K562 (cell line): ENCODE measurements around the gene PLEKHS1. TPM values are rescaled to one million over a fixed set of nuclear protein-coding genes. Genes with fewer than 3 reads are reported as not detected.

Source experiments
- ATAC-seq: fragments of 200-7000 bp; cut with Tn5 transposase; 3 replicates; pipeline ENCODE4 v1.9.1; 2020; ENCODE audit warnings: moderate library complexity
- BruUV-seq: library from RNA; stranded (reverse); fragments of 400-500 nt; replicated peaks from 2 replicates; lab custom pipeline; 2021; lab: Mats Ljungman, UMichigan
- CTCF ChIA-PET: fragments of 300-600 bp; formaldehyde crosslinking; extraction: SDS; loops from one replicate; lab custom pipeline; 2021; ENCODE audit warnings: low intra/inter-chr PET ratio; lab: Yijun Ruan, JAX
- POLR2A ChIA-PET: fragments of 300-600, 350-650 bp; sonication (Branson Sonifier 250); formaldehyde crosslinking; extraction: SDS; loops from one replicate; lab custom pipeline; 2021; ENCODE audit warnings: antibody characterized with exemption, inconsistent platforms; lab: Yijun Ruan, JAX
- DNase-seq, 4 experiments: peaks; one replicate each; pipeline versions ENCODE4 v3.0.0 to v3.0.0-alpha.2; 2011 to 2018; ENCODE audit warnings: low spot score in 3 of 4, mixed read lengths in 3 of 4; ENCODE audit errors: extremely low read depth in 1 of 4
- FAIRE-seq: peaks from 2 replicates; lab custom pipeline; 2011; peaks lifted over from hg19 to GRCh38; lab: Jason Lieb, UNC
- H2AFZ ChIP-seq: 2 replicates; pipeline ENCODE4 v1.6.0; 2011; ENCODE audit warnings: low read depth, low read length, control low read depth, inconsistent platforms
- H3K27ac ChIP-seq: fragments of 200-600 bp; 3 replicates; pipeline ENCODE4 v1.8.0; 2011; ENCODE audit warnings: low read depth, mild to moderate bottlenecking, control low read depth, inconsistent platforms, low read length, moderate library complexity, mixed read lengths; ENCODE audit errors: extremely low read depth
- H3K27me3 ChIP-seq, 2 experiments: fragments of 300-600 bp in 1 of 2; 2 replicates in 1 of 2; 3 replicates in 1 of 2; pipeline versions ENCODE4 v1.6.0 to v1.8.0; 2011; ENCODE audit warnings: inconsistent platforms in 2 of 2, low read length in 2 of 2, mild to moderate bottlenecking in 1 of 2, mixed read lengths in 1 of 2, moderate library complexity in 1 of 2; ENCODE audit not compliant: control insufficient read depth in 2 of 2, insufficient read depth in 2 of 2
- H3K36me3 ChIP-seq: fragments of 300-600 bp; 3 replicates; pipeline ENCODE4 v1.8.0; 2011; ENCODE audit warnings: mild to moderate bottlenecking, low read length, inconsistent platforms; ENCODE audit not compliant: control insufficient read depth, insufficient read depth
- H3K4me1 ChIP-seq, 2 experiments: fragments of 200-600 bp in 1 of 2; replicated peaks in 1 of 2; 2 replicates in 1 of 2; 3 replicates in 1 of 2; pipeline versions ENCODE4 v1.5.1 to v1.8.0; 2011; ENCODE audit warnings: inconsistent platforms in 2 of 2, low read length in 2 of 2, mild to moderate bottlenecking in 1 of 2, mixed read lengths in 1 of 2, moderate library complexity in 1 of 2; ENCODE audit not compliant: control insufficient read depth in 2 of 2, insufficient read depth in 2 of 2
- H3K4me2 ChIP-seq: 2 replicates; pipeline ENCODE4 v1.6.1; 2011; ENCODE audit warnings: low read length, control low read depth, inconsistent platforms, mixed read lengths; ENCODE audit not compliant: insufficient read depth
- H3K4me3 ChIP-seq: fragments of 200-600 bp; sonication (generic), shearing (Covaris generic); 2 replicates; pipeline ENCODE4 v1.5.1; 2016; ENCODE audit warnings: control low read depth, inconsistent platforms
- H3K79me2 ChIP-seq: fragments of 200-600 bp; 3 replicates; pipeline ENCODE4 v1.8.0; 2011; ENCODE audit warnings: low read length, inconsistent platforms; ENCODE audit not compliant: control insufficient read depth, insufficient read depth
- H3K9ac ChIP-seq, 2 experiments: 2 replicates each; pipeline versions ENCODE4 v1.6.0 to v1.6.1; 2011; ENCODE audit warnings: low read depth in 2 of 2, low read length in 2 of 2, control low read depth in 1 of 2, inconsistent platforms in 1 of 2, mild to moderate bottlenecking in 1 of 2, mixed read lengths in 1 of 2; ENCODE audit not compliant: insufficient read depth in 1 of 2
- H3K9me1 ChIP-seq: one replicate; pipeline ENCODE4 v1.6.0; 2011; ENCODE audit warnings: inconsistent platforms, mild to moderate bottlenecking, low read length, moderate library complexity; ENCODE audit not compliant: control insufficient read depth, insufficient read depth
- H3K9me3 ChIP-seq: replicated peaks from 2 replicates; pipeline ENCODE4 v1.5.1; 2011; ENCODE audit warnings: low read depth, low read length, inconsistent platforms; ENCODE audit not compliant: control insufficient read depth, insufficient read depth
- H4K20me1 ChIP-seq: replicated peaks from 2 replicates; pipeline ENCODE4 v1.6.1; 2011; ENCODE audit warnings: low read length, inconsistent platforms, mixed read lengths; ENCODE audit not compliant: control insufficient read depth, insufficient read depth
- CBFA2T3 ChIP-seq: fragments of 450-650 bp; IDR thresholded peaks from 2 replicates; pipeline ENCODE4 v1.6.1; 2017
- DDX20 ChIP-seq: fragments of 450-650 bp; IDR thresholded peaks from 2 replicates; pipeline ENCODE4 v1.6.1; 2016; ENCODE audit warnings: missing genetic modification characterization, low read depth, mild to moderate bottlenecking, missing compliant biosample characterization, moderate library complexity
- DIDO1 ChIP-seq: fragments of 450-650 bp; IDR thresholded peaks from 2 replicates; pipeline ENCODE4 v1.6.1; 2016; ENCODE audit warnings: low read depth, missing biosample characterization, missing genetic modification characterization
- DPF2 ChIP-seq: fragments of 450-650 bp; IDR thresholded peaks from 2 replicates; pipeline ENCODE4 v1.6.1; 2016
- FOXA3 ChIP-seq, 2 experiments: fragments of 450-650 bp in 1 of 2; sonication (generic) in 1 of 2; formaldehyde crosslinking; IDR thresholded peaks in 1 of 2; conservative IDR thresholded peaks in 1 of 2; 2 replicates each; pipeline versions ENCODE4 v1.4.0 to v1.8.0; 2020 to 2022; ENCODE audit warnings: mild to moderate bottlenecking in 2 of 2, missing genetic modification reagents in 1 of 2
- LEF1 ChIP-seq: fragments of 450-650 bp; IDR thresholded peaks from 2 replicates; pipeline ENCODE4 v1.6.1; 2016; ENCODE audit warnings: mild to moderate bottlenecking
- NR2C1 ChIP-seq, 2 experiments: fragments of 450-650 bp; IDR thresholded peaks; 2 replicates each; pipeline ENCODE4 v1.6.1; 2017; ENCODE audit warnings: mild to moderate bottlenecking in 2 of 2, antibody characterized with exemption in 1 of 2, inconsistent platforms in 1 of 2, missing compliant biosample characterization in 1 of 2, missing genetic modification characterization in 1 of 2
- PML ChIP-seq: IDR thresholded peaks from 2 replicates; pipeline ENCODE4 v1.6.1; 2012; ENCODE audit warnings: low read length, inconsistent platforms
- PPARD ChIP-seq: fragments of 250-450 bp; sonication (Bioruptor Pico); IDR thresholded peaks from 2 replicates; pipeline ENCODE4 v1.8.0; 2022; ENCODE audit warnings: inconsistent platforms, mild to moderate bottlenecking, moderate library complexity
- RBM17 ChIP-seq: fragments of 200-400 bp; formaldehyde crosslinking; IDR thresholded peaks from 2 replicates; pipeline ENCODE4 v1.6.1; 2017; ENCODE audit warnings: low read depth, mild to moderate bottlenecking, low read length, borderline replicate concordance
- TFE3 ChIP-seq: fragments of 450-650 bp; formaldehyde crosslinking; IDR thresholded peaks from 2 replicates; pipeline ENCODE4 v1.4.0; 2020; ENCODE audit warnings: mild to moderate bottlenecking, mixed read lengths
- ZBTB9 ChIP-seq: fragments of 450-650 bp; formaldehyde crosslinking; IDR thresholded peaks from 2 replicates; pipeline ENCODE4 v1.4.0; 2020; ENCODE audit warnings: mild to moderate bottlenecking, moderate library complexity
- ZC3H4 ChIP-seq: sonication (generic); formaldehyde crosslinking; IDR thresholded peaks from 2 replicates; pipeline ENCODE4 v1.9.0; 2021; ENCODE audit warnings: missing genetic modification reagents, borderline replicate concordance
- ZNF436 ChIP-seq: fragments of 250-450, 450-650 bp; sonication (Bioruptor Pico); formaldehyde crosslinking; IDR thresholded peaks from 2 replicates; pipeline ENCODE4 v1.7.0; 2020; ENCODE audit warnings: mild to moderate bottlenecking
- ZNF668 ChIP-seq: fragments of 250-450 bp; sonication (Bioruptor Pico); IDR thresholded peaks from 2 replicates; pipeline ENCODE4 v1.8.0; 2022; ENCODE audit warnings: mild to moderate bottlenecking, inconsistent platforms
- WGBS: fragments of 100-300 bp; shearing (Covaris generic); methylation state at CpG from one replicate; pipeline ENCODE4 v1.1.6; 2016; ENCODE audit warnings: low coverage, mixed read lengths; ENCODE audit not compliant: insufficient coverage; ENCODE audit errors: missing lambda C conversion rate; 5-methylcytosine and 5-hydroxymethylcytosine counted together
- in situ Hi-C: fragments of 300-500 bp; cut with MboI; formaldehyde crosslinking; loops from 4 replicates; pipeline ENCODE4 v1.15.0; 2018; ENCODE audit warnings: inconsistent platforms, mixed read lengths
- intact Hi-C: fragments of 100-400 bp; cut with micrococcal nuclease; formaldehyde crosslinking; loops from 2 replicates; pipeline ENCODE4 v1.14.2; 2022
- polyA plus RNA-seq, 8 experiments: library from polyadenylated mRNA; depleted of rRNA in 4 of 8; stranded (reverse) in 5 of 8; unstranded in 3 of 8; fragments of >200 nt; fragmentation: Nextera tagmentation in 2 of 8; fragmentation: Illumina TruSeq in 1 of 8; extraction: Ambion mirVana in 2 of 8; extraction: Trizol in 1 of 8; gene quantifications; 2 replicates each; pipeline versions ENCODE4 v1.2.1 to v1.2.3, GENCODE V29; 2011 to 2014; ENCODE audit warnings: inconsistent platforms in 1 of 8, missing spikeins in 1 of 8
- total RNA-seq, 7 experiments: library from RNA; depleted of rRNA in 6 of 7; stranded (reverse); fragments of >200 nt in 6 of 7; fragmentation: Illumina TruSeq in 2 of 7; extraction: Trizol in 2 of 7; gene quantifications; 2 replicates each; pipeline versions ENCODE4 v1.2.1 to v1.2.3, GENCODE V29; 2011 to 2021; ENCODE audit warnings: low replicate concordance in 1 of 7

Gene PLEKHS1
- total and polyA plus RNA-seq, 9 of the 15 experiments (the other 6 are each of a cell fraction or from before 2014, with no cell fraction given) = not detected

GRCh38 chr10:113736576-113736975, 14.9 kb upstream of the PLEKHS1 start:
- intact Hi-C loops = no loop called here
- FAIRE-seq = no peak
- no peak overlapping the region for H3K4me2 ChIP-seq
- no peak overlapping the region for H3K9ac ChIP-seq
- no TSS peak for BruUV-seq
- no peak for DNase-seq
- H3K4me3 ChIP-seq = no peak overlapping the region
- no peaks in the 10 kb centered on the region for H3K9me1 ChIP-seq
- no peaks in the 10 kb centered on the region for H3K36me3 ChIP-seq
- TF ChIP-seq DPF2 (no peak), CBFA2T3 (no peak), FOXA3 (CRISPR knock-in tag; conservative IDR thresholded peaks at IDR 0.05 in 1 of 2, IDR thresholded peaks at IDR 0.05 in 1 of 2) (no peak), LEF1 (no peak), ZNF668 (CRISPR knock-in tag) (no peak), ZNF436 (CRISPR knock-in tag) (no peak), RBM17 (no peak), PPARD (CRISPR knock-in tag) (no peak), ZC3H4 (CRISPR knock-in tag) (no peak), ZBTB9 (no peak), DDX20 (tag) (no peak), PML (no peak), NR2C1 (IDR thresholded peaks at IDR 0.05) (no peak), NR2C1 (tag; IDR thresholded peaks at IDR 0.05) (no peak), DIDO1 (tag) (no peak), TFE3 (no peak)
- ChIA-PET CTCF (no interaction called here), POLR2A (no interaction called here)
- no peak overlapping the region for H2AFZ ChIP-seq
- H3K27me3 ChIP-seq = no peaks in the 10 kb centered on the region
- no peaks in the 10 kb centered on the region for H3K4me1 ChIP-seq
- no peaks in the 10 kb centered on the region for H3K9me3 ChIP-seq
- H4K20me1 ChIP-seq = no peaks in the 10 kb centered on the region
- no peak overlapping the region for H3K27ac ChIP-seq
- 0% methylated on average over 1 of the region's 1 CpG for WGBS
- no peak for ATAC-seq
- in situ Hi-C loops = no loop called here
- H3K79me2 ChIP-seq = no peaks in the 10 kb centered on the region
